HG03139 (cell line): Measurements from ENCODE around the gene PIR.

Experiments
- ATAC-seq: cut with Tn5 transposase; IDR thresholded peaks from one replicate; pipeline ENCODE4 v1.9.1; 2021; ENCODE audit not compliant: unreplicated experiment

Gene PIR

DNA sequence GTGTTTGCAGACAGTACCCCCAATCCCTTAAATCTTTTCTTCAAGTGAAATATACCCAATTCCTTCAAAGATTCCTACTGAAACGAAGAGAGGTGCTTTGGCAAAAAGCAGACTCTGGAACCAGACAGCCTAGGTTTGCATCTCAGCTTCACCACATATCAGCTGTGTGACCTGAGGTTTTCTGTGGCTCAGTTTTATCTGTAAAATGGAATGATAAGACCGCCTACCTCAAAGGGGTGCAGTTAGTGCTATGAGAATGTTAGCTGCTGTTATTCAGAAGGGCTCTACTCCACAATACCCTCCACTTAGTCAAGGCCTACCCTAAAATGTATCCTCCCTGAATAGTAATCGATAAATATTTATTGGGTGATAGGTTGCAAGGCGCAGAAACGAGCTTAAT is 664 bp downstream of the PIR start:
- no peak for ATAC-seq

- no peak for ATAC-seq
Measured at GRCh38 chrX:15483891-15484290, 9.2 kb downstream of the PIR start.

- no peak for ATAC-seq
Measured at GRCh38 chrX:15475486-15475885, 17.6 kb downstream of the PIR start.

DNA sequence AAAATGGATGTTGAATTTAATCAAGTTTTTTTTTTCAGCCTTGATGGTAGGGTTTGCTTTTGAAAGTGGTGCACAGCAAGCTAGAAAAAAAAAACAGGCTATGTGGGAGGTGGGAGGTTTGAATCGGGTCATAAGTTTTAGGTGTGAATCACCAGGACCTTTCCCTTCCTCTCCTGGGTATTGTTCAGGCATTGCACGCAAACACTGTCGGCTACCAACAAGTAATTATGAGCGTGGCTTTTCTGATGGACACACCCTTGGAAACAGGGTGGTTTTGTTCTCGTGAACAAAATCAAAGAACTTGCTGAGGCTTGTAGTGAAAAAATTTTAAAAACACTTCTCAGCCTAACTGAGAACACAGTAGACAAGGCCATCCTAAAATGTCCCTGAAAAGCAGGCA is 18.1 kb downstream of the PIR start:
- ATAC-seq = no peak

DNA sequence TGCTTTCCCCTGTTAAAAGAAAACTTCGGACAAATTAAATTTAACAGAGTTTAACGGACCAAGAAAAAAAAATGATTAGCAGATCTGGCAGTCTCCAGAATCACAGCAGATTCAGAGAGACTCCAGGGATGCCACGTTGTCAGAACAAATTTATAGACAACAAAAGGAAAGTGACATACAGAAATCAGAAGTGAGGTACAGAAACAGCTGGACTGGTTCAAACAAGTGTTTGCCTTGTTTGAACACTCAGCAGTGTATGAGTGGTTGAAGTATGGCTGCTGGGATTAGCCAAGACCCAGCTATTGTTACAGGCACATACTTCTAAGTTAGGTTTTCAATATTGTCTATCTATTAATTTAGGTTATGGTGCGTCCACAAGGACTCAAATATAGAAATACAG is 19.1 kb downstream of the PIR start:
- no peak for ATAC-seq

- ATAC-seq = no peak
Measured at GRCh38 chrX:15472531-15472930, 20.6 kb downstream of the PIR start.

- ATAC-seq = no peak
Measured at GRCh38 chrX:15471028-15471427, 22.1 kb downstream of the PIR start.

DNA sequence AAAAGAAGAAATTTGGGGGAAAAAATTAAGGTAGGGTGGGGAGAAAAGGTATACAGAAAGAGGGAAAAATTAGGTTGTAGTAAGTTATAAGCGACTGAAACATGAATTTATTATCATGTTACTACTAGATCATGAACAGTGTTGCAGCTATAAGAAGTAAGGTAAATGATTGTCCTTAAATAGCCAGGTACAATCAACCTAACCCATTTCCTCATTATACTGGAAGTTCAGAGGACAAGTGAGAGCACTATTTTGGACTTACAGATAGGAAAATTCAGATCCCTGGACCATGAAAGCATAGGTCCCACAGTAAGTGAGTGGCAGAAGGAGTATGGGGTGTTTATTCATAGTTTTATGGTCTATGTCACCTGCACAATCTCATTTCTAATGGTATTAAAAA is 23.5 kb downstream of the PIR start:
- ATAC-seq = no peak

GRCh38 chrX:15468036-15468435 is 25.1 kb downstream of the PIR start:
- ATAC-seq = no peak

DNA sequence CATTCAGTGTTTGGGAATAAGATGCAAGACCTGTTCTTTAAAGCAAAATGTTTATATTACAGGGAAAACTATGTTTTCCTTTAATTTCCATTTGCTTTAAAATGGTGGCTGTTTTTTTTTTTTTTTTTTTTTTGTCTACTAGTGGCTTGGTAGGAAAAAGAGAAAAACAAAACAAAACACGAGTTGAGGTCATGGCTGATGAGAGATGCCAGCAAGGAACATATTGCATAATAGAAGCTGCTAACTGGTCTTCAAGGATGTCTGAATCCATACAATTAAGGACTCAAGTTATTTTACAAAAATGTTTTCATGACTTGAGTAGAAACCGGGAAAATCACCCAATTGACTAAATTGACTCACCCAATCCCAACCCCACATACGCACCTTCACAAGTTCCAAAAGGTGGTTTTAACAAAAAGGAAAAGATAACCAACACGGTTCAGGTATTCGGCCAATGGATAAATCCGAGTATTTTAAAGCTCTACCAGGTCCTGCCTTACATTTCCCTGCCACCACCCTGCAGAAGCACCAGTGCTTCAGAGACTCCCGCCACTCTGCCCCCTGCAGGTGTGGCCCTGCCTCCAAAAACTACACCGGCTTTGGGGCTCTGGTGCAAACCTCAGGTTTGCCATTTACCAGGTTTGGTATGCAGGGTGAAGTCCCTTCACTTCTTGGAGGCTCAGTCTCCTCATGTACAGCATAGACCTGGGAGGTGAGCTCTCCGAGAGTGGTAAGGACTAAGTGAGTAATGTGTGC is 27.1 kb downstream of the PIR start:
- no peak for ATAC-seq

GRCh38 chrX:15465347-15465746 is 27.8 kb downstream of the PIR start:
- ATAC-seq = no peak

GRCh38 chrX:15464704-15465103 is 28.4 kb downstream of the PIR start:
- no peak for ATAC-seq

DNA sequence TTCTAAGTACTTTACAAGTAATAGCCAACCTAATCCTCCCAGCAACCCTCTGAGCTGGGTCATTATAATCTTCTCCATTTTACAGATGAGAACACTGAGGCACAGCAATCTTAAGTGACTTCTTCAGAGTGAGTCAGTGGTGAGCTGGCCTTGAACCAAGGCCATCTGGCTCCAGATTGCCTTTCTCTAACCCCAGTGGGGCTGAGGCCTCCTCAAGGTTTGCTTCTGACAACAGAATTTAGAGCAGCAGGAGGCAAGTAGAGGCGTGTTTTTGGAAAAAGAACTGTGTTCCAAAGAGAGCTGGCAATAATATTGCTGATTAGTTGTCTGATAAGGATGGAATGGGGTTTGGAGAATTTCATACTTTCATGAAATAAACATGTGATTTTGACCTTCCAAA is 41.2 kb downstream of the PIR start:
- ATAC-seq = no peak

DNA sequence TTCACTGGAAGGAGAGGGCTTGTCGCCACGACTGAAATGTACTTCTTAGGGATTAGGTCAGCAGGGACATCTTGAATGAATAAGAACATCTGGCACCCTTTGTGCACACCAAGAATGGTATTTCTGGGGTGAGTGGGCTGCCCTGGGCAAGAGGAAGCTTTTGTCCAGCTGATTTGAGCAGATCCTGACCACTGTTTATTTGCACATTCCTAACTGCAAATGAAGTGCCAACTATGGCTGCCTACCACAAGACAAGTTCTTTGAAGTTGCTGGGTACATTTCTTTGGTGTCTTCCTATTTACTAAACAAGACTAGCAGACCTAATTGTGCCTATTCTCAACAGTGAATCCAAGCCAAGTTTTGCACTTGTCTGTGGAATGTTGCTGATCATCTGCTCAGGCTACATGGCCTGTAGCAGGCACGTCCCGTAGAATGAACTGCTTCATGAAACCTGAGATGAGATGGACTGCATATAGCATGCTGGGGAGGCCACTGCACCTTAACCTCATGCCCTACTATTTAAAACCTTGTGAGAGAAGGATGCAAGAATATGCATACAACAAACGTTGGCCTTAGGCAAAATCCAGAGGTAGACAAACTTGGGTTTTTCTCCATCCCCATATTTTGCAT is 45.0 kb downstream of the PIR start:
- ATAC-seq = no peak

- ATAC-seq = no peak
Measured at GRCh38 chrX:15441464-15441863, 51.7 kb downstream of the PIR start.

DNA sequence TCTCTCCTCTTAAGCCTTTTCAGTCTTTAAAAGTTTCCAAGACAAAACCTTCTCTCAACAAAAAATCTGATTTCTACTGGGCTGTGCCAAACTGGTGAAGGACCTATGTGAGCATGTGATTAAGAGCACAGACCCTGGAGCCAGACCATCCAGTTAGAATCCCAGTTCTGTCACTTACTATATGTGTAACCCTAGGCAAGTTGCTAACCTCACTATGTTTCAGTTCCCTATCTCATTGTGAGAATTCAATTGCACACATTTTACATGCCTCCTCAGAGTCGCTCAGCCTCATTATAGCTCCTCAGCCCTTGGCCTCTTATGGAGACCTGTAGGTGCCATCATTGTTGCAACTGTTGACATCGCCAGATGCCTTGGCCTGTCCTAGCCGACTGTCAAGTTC is 54.8 kb downstream of the PIR start:
- no peak for ATAC-seq

DNA sequence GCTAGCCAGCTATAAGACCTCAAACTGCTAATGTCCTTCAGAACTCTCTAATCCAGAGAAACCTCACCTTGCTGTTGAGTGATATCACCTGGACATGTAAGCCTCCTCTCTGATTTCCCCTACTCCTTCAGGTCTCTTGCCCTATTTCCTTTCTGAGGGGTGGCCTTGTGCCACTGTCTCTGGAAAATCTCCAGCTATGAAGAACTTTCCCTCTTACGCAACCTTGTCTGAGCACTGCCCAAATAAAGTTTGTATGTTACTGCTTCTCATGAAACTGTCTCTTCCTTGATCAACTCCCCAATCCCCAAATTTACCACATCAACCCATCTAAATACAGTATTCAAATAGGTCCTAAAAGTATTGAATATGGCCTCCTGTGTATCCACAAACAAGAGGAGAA is 55.4 kb downstream of the PIR start:
- ATAC-seq = no peak

DNA sequence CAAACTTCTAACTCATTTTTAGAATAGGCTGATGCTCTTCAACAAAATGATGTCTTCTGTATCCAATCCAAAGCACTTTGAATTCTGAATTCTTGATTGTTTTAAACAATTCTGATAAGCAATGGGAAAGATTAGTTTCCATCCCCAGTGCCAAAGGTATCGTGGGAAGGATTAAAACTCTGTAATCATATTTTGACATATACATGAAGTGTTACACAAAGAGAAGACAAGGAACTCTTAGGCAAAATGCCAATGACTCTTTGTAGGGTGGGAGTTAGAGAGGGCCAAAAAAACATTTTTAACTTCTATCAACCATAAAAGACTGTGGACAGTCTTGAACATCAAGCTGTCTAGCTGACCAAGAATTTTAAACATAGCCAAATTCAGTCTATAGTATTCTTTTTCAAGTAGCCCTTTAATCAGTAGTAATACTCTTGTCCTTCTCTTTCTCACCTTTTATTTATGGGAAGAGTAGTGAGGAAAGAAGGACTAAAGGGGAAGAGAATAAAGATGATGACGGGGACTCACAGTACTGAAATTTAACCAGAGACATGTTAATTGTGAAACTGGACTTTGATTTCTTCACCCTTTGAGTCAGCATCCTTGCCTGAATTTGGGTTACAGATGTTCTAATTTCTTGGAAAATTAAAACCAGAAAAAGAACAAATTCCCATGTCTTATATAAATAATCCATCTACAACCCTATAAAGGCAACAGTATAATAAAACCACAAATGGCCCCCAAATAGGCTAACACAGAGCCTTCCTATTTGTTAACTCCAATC is 57.1 kb downstream of the PIR start:
- no peak for ATAC-seq

GRCh38 chrX:15434205-15434604 is 58.9 kb downstream of the PIR start:
- ATAC-seq = no peak

GRCh38 chrX:15430584-15430983 is 62.5 kb downstream of the PIR start:
- ATAC-seq = no peak

DNA sequence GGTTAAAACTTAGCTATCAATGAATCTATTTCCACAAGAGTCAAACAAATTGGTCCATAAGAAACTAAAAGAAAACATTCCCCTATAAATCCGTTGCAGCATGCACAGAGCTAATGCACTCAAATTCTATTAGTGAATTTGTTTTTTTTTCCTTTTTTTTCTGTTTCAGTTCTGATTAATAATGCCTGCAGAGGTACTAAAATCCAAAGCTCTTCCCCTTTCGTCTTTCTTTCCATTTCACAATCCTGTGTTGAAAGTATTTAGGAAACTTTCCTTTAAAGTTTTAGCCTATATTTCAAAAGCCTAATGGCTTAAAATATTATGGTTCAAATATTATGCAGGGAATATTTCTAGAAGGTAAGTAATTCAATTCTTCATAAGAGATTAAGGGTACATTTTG is 63.1 kb downstream of the PIR start:
- ATAC-seq = no peak

DNA sequence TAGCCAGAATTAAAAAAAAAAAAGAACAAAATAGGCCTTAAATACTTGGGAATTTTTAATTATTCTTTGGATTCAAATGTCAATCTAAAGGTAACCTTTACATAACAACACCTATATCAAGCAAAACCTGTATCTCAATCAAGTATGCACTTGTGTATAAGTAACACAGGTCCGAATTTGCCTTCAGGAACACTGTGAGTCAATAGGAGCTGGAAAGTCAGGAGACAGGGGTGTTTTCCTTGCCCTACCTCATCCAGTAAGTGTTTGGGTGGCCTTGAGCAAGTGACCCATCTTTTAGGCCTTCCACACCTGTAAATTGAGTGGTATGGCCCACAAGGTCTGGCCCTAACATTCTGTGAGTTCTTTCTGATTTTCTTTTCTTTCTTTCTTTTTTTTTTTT is 68.1 kb downstream of the PIR start:
- ATAC-seq = no peak
